ENCODE results near the gene RNF227.

The RNF227 gene

DNA sequence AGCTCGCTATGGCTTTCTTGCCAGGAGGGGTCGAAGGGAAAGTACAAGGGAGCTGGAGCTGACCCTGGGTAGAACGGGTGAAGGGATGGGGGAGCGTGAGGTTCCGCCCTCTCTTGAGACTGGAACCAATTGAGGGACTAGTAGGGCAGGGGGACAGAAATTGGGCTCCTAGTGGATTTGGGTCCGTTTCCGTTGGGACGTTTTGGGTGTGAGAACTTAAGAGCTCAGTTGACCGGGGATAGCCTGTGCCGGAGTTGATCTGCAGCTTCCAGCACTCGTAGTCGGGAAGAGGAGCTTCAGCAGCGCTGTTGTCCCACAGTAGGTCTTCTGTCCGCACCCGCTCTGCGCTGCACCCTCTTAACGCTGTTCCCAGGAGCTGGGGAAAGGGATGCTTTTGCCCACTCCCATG lies 16.4 kb upstream of the RNF227 start:
- Mint-ChIP-seq H3K36me3 (ENCODE audit: low read depth) (peaks cover 31% of the 10 kb centered on the region), H3K4me1 (peaks cover 42% of the 10 kb centered on the region), H3K9me3 (no peaks in the 10 kb centered on the region), H3K27ac (peak overlapping the region; percentile 67 to 92 (median 83)), H3K27me3 (ENCODE audit: low read depth) (no peaks in the 10 kb centered on the region), H3K4me3 (peak overlapping the region; percentile 95 to 98 (median 96))
- TF ChIP-seq, protein P1, sequence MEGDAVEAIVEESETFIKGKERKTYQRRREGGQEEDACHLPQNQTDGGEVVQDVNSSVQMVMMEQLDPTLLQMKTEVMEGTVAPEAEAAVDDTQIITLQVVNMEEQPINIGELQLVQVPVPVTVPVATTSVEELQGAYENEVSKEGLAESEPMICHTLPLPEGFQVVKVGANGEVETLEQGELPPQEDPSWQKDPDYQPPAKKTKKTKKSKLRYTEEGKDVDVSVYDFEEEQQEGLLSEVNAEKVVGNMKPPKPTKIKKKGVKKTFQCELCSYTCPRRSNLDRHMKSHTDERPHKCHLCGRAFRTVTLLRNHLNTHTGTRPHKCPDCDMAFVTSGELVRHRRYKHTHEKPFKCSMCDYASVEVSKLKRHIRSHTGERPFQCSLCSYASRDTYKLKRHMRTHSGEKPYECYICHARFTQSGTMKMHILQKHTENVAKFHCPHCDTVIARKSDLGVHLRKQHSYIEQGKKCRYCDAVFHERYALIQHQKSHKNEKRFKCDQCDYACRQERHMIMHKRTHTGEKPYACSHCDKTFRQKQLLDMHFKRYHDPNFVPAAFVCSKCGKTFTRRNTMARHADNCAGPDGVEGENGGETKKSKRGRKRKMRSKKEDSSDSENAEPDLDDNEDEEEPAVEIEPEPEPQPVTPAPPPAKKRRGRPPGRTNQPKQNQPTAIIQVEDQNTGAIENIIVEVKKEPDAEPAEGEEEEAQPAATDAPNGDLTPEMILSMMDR (IDR thresholded peaks at IDR 0.05; ENCODE audit: unreplicated experiment in 3 of 3) = no peak

DNA sequence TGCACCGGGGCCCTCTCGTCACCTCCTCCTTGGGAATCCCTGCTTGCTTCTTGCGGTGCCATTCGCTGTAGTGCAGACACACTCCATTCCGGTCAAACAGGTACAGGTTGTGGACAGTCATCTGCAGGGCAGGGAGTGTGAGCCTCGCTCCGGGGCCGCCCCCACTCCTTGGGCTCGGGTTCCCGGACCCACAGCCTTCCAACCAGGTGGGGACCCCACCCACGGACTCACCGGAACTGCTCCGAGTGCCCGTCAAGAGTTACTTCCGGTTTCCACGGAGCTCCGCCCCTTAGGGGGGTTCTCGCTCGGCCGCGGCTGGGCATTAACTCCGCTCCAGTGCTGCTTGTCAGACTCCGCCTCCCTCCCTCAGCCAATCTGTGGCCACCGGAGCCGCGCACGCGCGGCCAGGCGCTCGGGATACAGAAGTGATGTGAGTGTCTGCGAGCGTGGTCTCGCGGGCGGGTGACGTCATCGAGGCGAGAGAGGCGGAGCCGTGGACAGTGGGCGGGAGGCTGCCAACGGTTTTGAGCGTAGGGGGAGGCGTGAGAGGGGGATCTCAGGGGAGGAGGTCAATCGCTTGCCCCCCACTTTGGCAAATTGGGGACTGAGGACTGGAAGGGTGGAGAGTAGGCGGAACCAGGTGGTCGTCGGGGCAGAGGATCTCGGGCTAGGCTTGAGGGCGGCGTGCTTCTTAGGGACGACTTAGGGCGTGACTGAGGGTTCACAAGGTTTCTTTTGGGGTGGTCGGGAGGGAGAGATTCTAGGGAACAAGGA lies 15.8 kb upstream of the RNF227 start, which contains the start of the genes CNTROB and TRAPPC1:
Gene CNTROB, plus strand, starts transcription at position 498 of the 774 bp plus-strand sequence. CDS start 874 bp downstream, outside the sequence.
Gene TRAPPC1, minus strand, starts transcription at position 238 of the 774 bp plus-strand sequence. Its CDS starts 117 bp downstream, at position 121.
- TF ChIP-seq, protein P1 (IDR thresholded peaks at IDR 0.05; ENCODE audit: unreplicated experiment in 3 of 3) = no peak
- no peaks in the 10 kb centered on the region for H3K27me3 Mint-ChIP-seq (ENCODE audit: low read depth)
- H3K9me3 Mint-ChIP-seq = no peaks in the 10 kb centered on the region
- H3K27ac Mint-ChIP-seq = peak within 1 kb of the TSS; percentile 67 to 92 (median 83)
- peak within 1 kb of the TSS; percentile 95 to 98 (median 96) for H3K4me3 Mint-ChIP-seq
- H3K36me3 Mint-ChIP-seq (ENCODE audit: low read depth) = peaks cover 30% of the 10 kb centered on the region
- H3K4me1 Mint-ChIP-seq = peaks cover 42% of the 10 kb centered on the region

DNA sequence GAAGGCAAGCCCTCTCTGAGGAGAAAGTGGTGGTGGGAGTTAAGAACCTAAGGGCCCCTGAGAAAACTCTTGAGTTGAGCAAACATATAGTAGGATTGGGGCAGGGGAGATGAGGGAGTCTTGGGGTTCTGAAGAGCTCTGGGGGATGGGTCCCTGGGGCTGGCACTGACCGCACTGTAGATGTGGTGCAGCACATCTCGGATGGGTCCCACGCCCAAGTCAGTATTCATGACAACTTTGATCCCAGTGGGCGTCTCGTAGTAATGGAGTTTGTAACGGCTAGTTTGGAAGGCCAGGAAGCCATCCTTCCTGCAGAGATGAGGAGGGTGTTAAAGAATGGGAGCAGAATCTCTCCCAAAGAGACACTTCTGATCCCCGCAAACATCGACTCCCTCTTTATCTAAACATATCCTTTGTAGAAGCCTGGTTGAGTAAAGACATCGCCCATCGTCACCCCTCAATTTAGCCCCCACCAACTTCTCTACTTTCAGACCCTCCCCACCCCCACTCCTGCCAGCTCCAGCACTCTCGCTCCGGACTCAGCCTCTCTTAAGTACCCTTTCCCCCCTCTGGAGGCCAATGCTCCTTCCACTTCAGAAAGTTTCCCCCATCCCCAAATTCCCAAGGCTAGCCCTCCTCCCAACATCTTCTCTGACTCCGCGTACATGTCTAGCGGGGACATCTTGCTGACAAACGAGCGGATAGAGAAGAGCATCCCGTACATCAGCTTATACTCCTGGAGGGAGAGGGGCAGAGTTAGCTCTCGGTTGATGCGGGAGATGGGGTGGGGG lies 14.9 kb upstream of the RNF227 start:
- TF ChIP-seq, protein P1 (IDR thresholded peaks at IDR 0.05; ENCODE audit: unreplicated experiment in 3 of 3) = no peak
- Mint-ChIP-seq H3K36me3 (ENCODE audit: low read depth) (peaks cover 22% of the 10 kb centered on the region), H3K4me1 (peaks cover 42% of the 10 kb centered on the region), H3K27me3 (ENCODE audit: low read depth) (no peaks in the 10 kb centered on the region), H3K9me3 (no peaks in the 10 kb centered on the region), H3K4me3 (peak overlapping the region; percentile 95 to 98 (median 96)), H3K27ac (no peak overlapping the region)

DNA sequence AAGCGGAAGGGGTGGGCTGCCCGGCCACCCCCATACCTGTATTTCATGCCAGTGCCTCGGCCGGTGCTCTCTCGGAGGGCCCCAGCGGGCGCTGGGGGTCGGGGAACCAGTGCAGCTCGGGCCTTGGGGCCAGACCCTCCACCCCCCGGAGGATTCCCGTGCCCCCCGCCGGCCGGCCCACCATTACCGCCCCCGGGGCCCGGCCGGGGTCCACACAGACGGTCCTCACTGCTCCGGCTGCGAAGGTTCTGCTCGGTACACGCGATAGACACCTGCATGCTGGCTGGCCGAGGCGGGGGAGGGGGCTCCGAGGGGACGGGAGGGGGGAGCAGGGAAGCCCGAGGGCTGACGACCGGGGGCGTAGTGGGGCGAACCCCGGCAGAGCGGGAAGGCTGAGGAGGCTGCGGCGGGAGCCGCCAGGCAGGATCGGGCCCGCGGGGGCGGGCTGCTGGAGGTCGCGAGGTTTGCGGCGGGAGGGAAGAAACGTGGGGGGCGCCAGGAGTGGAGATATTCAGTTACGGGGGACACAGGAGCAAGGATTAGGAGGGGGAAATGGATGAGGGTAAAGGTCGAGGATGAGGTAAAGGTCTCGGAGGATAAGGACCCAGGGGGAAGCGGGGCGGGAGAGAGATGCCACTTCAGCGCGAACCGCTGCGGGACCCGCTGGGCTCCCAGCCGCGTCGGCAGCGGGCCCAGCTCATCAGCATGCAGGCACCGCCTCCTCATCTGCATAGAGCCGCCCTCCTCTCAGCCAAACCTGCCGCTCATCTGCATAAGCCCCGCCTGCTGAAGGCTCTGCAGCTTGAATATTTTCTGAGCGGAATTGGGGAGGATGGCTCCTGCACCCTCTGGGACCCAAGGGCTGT lies 13.3 kb upstream of the RNF227 start, which contains the start of gene KCNAB3:
Gene KCNAB3, minus strand, starts transcription at position 699 of the 866 bp plus-strand sequence. Its CDS starts 421 bp downstream, at position 278.
- TF ChIP-seq, protein P1 (IDR thresholded peaks at IDR 0.05; ENCODE audit: unreplicated experiment in 3 of 3) = no peak
- no peaks in the 10 kb centered on the region for H3K9me3 Mint-ChIP-seq
- peak within 1 kb of the TSS; percentile 75 to 91 (median 81) for H3K27ac Mint-ChIP-seq
- peaks cover 8% of the 10 kb centered on the region for H3K36me3 Mint-ChIP-seq (ENCODE audit: low read depth)
- H3K27me3 Mint-ChIP-seq (ENCODE audit: low read depth) = no peaks in the 10 kb centered on the region
- H3K4me1 Mint-ChIP-seq = peaks cover 31% of the 10 kb centered on the region
- peak within 1 kb of the TSS; percentile 95 to 98 (median 96) for H3K4me3 Mint-ChIP-seq

DNA sequence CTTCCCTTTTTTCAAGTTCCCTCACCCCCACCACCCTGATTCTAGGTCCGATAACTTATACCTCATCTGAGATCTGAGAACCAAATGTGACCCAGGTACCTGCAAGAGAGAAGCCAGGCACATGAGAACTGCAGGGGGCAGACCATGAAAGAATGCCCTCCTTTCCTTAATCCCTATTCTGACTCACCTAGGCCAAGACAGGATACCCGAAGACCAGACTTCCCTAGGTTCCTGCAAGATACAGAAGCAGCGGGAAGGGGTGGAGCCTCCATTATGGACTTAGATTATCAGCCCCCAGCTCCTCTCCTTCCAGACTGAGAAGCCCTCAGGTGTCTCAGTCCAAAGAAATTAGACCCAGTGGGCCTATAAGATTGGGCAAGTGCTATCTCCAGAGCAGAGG lies 11.5 kb upstream of the RNF227 start:
- Mint-ChIP-seq H3K36me3 (ENCODE audit: low read depth) (peaks cover 8% of the 10 kb centered on the region), H3K27ac (no peak overlapping the region), H3K9me3 (no peaks in the 10 kb centered on the region), H3K4me1 (peaks cover 17% of the 10 kb centered on the region), H3K4me3 (peak overlapping the region; percentile 64 to 78 (median 70)), H3K27me3 (ENCODE audit: low read depth) (peaks cover 6% of the 10 kb centered on the region)
- TF ChIP-seq, protein P1 (IDR thresholded peaks at IDR 0.05; ENCODE audit: unreplicated experiment in 3 of 3) = no peak
